Nephron (organoid): Measurements from ENCODE around the gene DBT.
"Not testable (repeated sequence)": the region's sequence is repeated elsewhere in the genome, so short reads cannot be mapped to it uniquely, and the experiment has no call there.

Experiments used
- H3K27ac Mint-ChIP-seq, 3 experiments: 2 replicates each; pipeline ENCODE4 v1.8.0; 2020; ENCODE audit warnings: mixed read lengths in 3 of 3, mild to moderate bottlenecking in 2 of 3, moderate library complexity in 1 of 3
- H3K27me3 Mint-ChIP-seq: 2 replicates; pipeline ENCODE4 v1.8.0; 2021; ENCODE audit warnings: low read depth, mild to moderate bottlenecking, moderate library complexity, mixed read lengths
- H3K36me3 Mint-ChIP-seq: 2 replicates; pipeline ENCODE4 v1.8.0; 2020; ENCODE audit warnings: low read depth, mixed read lengths
- H3K4me1 Mint-ChIP-seq: 2 replicates; pipeline ENCODE4 v1.8.0; 2020; ENCODE audit warnings: mixed read lengths
- H3K4me3 Mint-ChIP-seq, 3 experiments: 2 replicates each; pipeline ENCODE4 v1.8.0; 2020; ENCODE audit warnings: mild to moderate bottlenecking in 3 of 3, mixed read lengths in 3 of 3, moderate library complexity in 2 of 3
- H3K9me3 Mint-ChIP-seq: 2 replicates; pipeline ENCODE4 v1.8.0; 2020; ENCODE audit warnings: mixed read lengths
- CTCF ChIP-seq, 3 experiments: fragments of 200-600 bp; sonication (generic); IDR thresholded peaks; one replicate each; pipeline ENCODE4 v1.5.0; 2021; ENCODE audit warnings: antibody characterized with exemption in 3 of 3; ENCODE audit not compliant: unreplicated experiment in 3 of 3

DBT gene

GRCh38 chr1:100249537-100250257 is at the start of gene DBT:
TSS of gene DBT (minus strand) at chr1:100249834. CDS start at chr1:100249820, 14 bp downstream.
- Mint-ChIP-seq H3K4me1 (peaks cover 10% of the 10 kb centered on the region), H3K4me3 (no peak within 1 kb of the TSS), H3K27me3 (no peaks in the 10 kb centered on the region)

GRCh38 chr1:100298512-100298911 is 48.9 kb upstream of the DBT start:
- H3K4me1 Mint-ChIP-seq = no peaks in the 10 kb centered on the region
- H3K9me3 Mint-ChIP-seq = no peaks in the 10 kb centered on the region
- H3K36me3 Mint-ChIP-seq = peaks cover 7% of the 10 kb centered on the region
- no peak overlapping the region for H3K4me3 Mint-ChIP-seq
- no peak overlapping the region for H3K27ac Mint-ChIP-seq
- TF ChIP-seq CTCF (IDR thresholded peaks at IDR 0.05; ENCODE audit: unreplicated experiment in 3 of 3) = no peak
- no peaks in the 10 kb centered on the region for H3K27me3 Mint-ChIP-seq

More at GRCh38 chr1:100249537-100250257, at the start of gene DBT:
- no peaks in the 10 kb centered on the region for H3K36me3 Mint-ChIP-seq
- no peak for TF ChIP-seq CTCF (IDR thresholded peaks at IDR 0.05; ENCODE audit: unreplicated experiment in 3 of 3)
- H3K27ac Mint-ChIP-seq = no peak within 1 kb of the TSS
- H3K9me3 Mint-ChIP-seq = no peaks in the 10 kb centered on the region

- H3K9me3 Mint-ChIP-seq, H3K4me1 Mint-ChIP-seq, H3K27ac Mint-ChIP-seq, H3K27me3 Mint-ChIP-seq, H3K4me3 Mint-ChIP-seq: not testable (repeated sequence)
- H3K36me3 Mint-ChIP-seq = peaks cover 19% of the 10 kb centered on the region
Measured at GRCh38 chr1:100296997-100297396, 47.4 kb upstream of the DBT start.

GRCh38 chr1:100296140-100296539 is 46.5 kb upstream of the DBT start:
- H3K4me3 Mint-ChIP-seq = no peak overlapping the region
- H3K27me3 Mint-ChIP-seq = no peaks in the 10 kb centered on the region
- H3K36me3 Mint-ChIP-seq = peaks cover 22% of the 10 kb centered on the region
- no peak overlapping the region for H3K27ac Mint-ChIP-seq
- TF ChIP-seq CTCF (IDR thresholded peaks at IDR 0.05; ENCODE audit: unreplicated experiment in 3 of 3) = no peak
- no peaks in the 10 kb centered on the region for H3K4me1 Mint-ChIP-seq
- no peaks in the 10 kb centered on the region for H3K9me3 Mint-ChIP-seq

- H3K4me3 Mint-ChIP-seq = no peak overlapping the region
- peaks cover 34% of the 10 kb centered on the region for H3K36me3 Mint-ChIP-seq
- no peaks in the 10 kb centered on the region for H3K27me3 Mint-ChIP-seq
- no peaks in the 10 kb centered on the region for H3K9me3 Mint-ChIP-seq
- TF ChIP-seq CTCF (IDR thresholded peaks at IDR 0.05; ENCODE audit: unreplicated experiment in 3 of 3) = no peak
- H3K4me1 Mint-ChIP-seq = no peaks in the 10 kb centered on the region
- H3K27ac Mint-ChIP-seq = peak overlapping the region in 1 of 3 experiments; percentile 22
Measured at GRCh38 chr1:100292711-100293110, 43.1 kb upstream of the DBT start.

GRCh38 chr1:100290291-100290690 is 40.7 kb upstream of the DBT start:
- peaks cover 49% of the 10 kb centered on the region for H3K36me3 Mint-ChIP-seq
- no peak for TF ChIP-seq CTCF (IDR thresholded peaks at IDR 0.05; ENCODE audit: unreplicated experiment in 3 of 3)
- no peaks in the 10 kb centered on the region for H3K27me3 Mint-ChIP-seq

More at GRCh38 chr1:100290291-100290690, 40.7 kb upstream of the DBT start:
- H3K4me1 Mint-ChIP-seq = no peaks in the 10 kb centered on the region
- H3K4me3 Mint-ChIP-seq = no peak overlapping the region
- no peaks in the 10 kb centered on the region for H3K9me3 Mint-ChIP-seq
- no peak overlapping the region for H3K27ac Mint-ChIP-seq
